CD4-positive, alpha-beta T cell treated with Interleukin-21 for 1 hour (primary cell): Measurements from ENCODE around the gene CEP192.
A peak's percentile ranks its signal among the peaks of the same experiment; 100 is the strongest.
"Not testable (repeated sequence)": the region's sequence is repeated elsewhere in the genome, so short reads cannot be mapped to it uniquely, and the experiment has no call there.

Experiments used
- DNase-seq: peaks from one replicate; pipeline ENCODE4 v3.0.0-alpha.2; 2020

Gene CEP192

DNA sequence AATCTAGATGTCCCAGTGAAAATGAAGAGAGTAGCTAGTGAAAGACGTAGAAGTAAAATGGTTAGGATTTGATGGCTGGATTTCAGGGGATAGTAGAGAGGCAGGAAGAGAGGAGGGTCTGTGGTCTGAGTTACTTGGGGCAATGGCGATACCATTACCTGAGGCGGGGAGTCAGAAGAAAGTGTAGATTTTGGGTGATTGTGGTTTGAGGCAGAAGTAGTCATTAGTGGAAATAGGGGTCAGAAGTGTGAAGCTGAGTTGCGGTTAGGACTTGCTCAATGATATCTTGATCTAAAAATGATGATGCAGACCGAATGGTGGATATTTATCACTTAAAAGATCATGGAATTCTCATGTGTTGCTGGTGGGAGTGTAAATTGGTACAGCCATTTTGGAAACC is 41.0 kb downstream of the CEP192 start:
- DNase-seq, result peak; percentile 1

GRCh38 chr18:13035249-13035914 is 44.2 kb downstream of the CEP192 start:
- DNase-seq, result no peak

- DNase-seq, result no peak
Measured at GRCh38 chr18:13036622-13037320, 45.6 kb downstream of the CEP192 start.

- DNase-seq, result no peak
Measured at GRCh38 chr18:13039806-13040205, 48.6 kb downstream of the CEP192 start.

DNA sequence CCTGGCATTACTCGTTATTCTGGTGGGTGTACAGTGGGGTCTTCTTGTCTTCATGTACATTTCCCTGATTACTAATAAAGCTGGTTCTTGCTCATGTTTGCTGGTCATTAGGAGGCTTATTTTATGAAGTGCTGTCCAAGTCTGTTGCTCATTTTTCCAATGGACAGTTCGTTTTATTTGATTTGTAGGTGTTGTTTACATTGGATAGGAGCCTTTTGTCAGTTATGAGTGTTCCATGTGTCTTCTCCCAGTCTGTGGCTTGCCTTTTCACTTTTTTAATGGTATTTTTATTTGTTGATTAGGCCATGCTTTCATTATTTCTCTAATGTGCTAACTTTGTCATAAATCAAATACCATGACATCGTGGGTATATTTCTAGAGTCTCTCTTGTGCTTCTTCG is 51.9 kb downstream of the CEP192 start:
- DNase-seq, result no peak

DNA sequence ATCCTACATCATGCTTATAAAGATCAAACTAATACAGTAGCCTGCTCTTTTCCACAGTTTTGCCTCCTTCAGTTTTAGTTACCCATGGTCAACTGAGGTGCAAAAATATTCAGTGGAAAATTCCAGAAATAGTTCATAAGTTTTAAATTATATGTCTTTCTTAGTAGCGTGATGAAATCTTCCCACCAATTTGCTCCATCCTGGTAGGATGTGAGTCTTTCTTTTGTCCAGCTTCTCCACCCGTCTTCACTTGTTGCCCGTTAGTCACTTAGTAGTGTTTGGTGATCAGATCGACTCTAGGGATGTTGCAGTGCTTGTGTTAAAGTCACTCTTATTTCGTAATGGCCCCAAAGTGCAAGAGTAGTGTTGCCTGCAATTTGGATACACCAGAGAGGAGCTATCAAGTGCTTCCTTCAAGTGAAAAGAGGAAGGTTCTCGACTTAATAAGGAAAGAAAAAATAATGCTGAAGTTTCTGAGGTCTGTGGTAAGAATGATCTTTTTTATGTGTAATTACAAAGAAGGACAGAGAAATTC is 57.0 kb downstream of the CEP192 start:
- DNase-seq, result no peak

GRCh38 chr18:13051159-13051558 is 60.0 kb downstream of the CEP192 start:
- DNase-seq, result no peak

- DNase-seq, result no peak
Measured at GRCh38 chr18:13051950-13052349, 60.8 kb downstream of the CEP192 start.

DNA sequence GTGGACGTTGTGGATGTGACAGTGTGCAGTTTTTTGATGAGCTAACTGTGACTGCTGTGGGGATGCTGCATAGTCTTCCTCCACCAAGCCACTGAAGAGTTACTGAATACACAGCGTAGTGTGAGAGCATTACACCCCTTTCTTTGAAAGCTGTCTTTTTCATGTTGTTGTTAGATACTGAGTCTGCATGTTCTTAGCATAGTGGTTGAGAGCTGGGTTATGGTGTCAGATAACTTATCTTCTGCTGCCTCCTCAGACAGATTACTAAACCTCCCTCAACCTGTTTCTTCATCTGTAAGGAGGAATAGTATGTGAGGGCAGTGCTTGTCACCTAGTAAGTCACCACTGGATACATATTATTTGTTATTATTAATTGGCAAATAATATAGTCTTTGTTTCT is 63.2 kb downstream of the CEP192 start:
- no peak for DNase-seq

DNA sequence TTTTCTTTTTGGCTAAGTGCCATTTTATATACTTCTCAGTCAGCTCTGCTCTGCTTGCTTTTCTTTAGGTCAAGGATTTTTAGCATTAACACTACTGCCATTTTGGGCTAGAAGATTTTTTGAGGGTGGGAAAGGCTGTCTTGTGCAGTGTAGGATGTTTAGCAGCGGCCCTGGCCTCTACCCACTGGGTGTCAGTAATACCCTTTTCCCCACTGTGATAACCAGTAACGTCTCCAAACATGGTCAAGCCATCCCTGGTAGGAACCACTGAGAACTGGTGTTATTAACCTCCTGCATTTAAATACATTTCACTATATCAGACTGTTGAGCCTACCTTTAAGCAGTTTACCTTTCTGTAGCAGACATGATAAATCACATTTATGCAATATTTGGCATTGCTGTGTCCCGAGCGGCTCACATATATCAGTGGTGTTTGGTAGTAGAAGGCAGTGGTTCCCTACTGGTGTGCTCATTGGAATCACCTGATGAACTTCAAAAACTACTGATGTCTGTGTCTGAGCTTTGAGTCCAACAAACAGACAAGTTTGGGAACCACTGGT is 70.5 kb downstream of the CEP192 start:
- no peak for DNase-seq

DNA sequence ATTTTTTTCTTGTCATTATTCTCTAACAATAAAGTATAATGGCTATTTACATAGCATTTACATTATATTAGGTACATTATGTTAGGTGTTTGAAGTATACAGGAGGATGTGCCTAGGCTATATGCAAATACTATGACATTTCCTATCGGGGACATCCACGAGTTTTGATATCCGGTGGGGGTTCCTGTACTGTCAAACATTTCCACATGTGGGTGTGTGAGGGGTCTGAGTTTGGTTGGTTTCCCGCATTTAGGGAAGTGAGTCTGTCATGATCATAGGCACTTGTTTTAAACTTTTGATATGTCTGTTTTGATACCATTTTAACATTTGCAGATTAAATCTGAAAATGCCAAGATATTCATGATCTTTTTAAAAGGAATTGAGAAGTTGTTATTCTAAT is 76.0 kb downstream of the CEP192 start:
- DNase-seq, result no peak

DNA sequence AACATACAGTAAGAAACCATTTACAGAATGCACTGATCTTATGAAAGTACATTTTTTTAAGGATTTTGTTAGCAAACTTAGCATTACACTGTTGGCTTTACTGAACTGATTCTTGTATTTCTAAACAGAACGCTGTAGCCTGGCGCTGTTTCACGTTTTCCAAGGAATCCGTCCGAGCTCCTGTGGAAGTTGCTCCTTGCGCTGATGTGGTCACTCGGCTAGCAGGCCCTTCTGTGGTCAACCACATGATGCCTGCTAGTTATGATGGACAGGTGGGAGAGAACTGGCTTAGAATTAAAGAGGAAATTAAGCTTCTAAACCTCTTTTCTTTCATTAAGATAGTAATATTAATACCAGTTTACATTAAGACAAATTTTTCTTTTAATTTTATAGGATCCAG is 76.8 kb downstream of the CEP192 start:
- DNase-seq, result no peak

- no peak for DNase-seq
Measured at GRCh38 chr18:13070460-13070859, 79.3 kb downstream of the CEP192 start.

DNA sequence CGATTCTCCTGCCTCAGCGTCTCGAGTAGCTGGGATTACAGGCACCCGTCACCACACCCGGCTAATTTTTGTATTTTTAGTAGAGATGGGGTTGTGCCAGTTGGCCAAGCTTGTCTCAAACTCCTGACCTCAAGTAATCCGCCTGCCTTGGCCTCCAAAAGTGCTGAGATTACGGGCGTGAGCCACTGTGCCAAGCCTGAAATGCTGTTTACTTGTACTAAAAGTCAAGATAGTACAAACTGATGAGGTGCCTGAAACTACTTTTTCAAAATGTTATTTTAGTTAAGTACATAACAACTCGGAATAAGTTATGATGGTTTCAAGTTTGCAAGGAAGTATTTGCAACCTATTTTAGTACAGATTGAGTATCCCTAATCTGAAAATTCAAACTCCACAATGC is 85.7 kb downstream of the CEP192 start:
- DNase-seq, result no peak

GRCh38 chr18:13077473-13077872 is 86.3 kb downstream of the CEP192 start:
- no peak for DNase-seq

- DNase-seq, result not testable (repeated sequence)
Measured at GRCh38 chr18:13078065-13078464, 86.9 kb downstream of the CEP192 start.

GRCh38 chr18:13086906-13087305 is 95.7 kb downstream of the CEP192 start:
- DNase-seq, result no peak

DNA sequence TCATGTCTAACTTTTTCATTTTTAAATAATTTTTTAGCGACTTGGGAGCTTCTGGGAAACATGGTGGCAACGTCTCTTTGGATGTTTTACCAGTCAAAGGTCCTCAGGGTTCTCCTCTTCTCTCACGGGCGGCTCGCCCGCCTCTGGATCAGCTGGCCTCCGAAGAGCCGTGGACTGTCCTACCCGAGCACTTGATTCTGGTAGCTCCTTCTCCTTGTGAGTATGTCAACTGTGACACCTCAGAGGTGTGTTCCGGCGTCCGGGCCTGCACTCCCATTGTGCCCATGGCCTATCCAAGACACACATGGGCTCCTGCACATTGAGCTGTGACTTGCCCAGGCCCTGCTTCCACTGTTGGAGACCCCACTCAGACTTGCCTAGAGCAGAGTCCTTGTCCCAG is 104.3 kb downstream of the CEP192 start:
- DNase-seq, result no peak

- no peak for DNase-seq
Measured at GRCh38 chr18:13096232-13096631, 105.1 kb downstream of the CEP192 start.

DNA sequence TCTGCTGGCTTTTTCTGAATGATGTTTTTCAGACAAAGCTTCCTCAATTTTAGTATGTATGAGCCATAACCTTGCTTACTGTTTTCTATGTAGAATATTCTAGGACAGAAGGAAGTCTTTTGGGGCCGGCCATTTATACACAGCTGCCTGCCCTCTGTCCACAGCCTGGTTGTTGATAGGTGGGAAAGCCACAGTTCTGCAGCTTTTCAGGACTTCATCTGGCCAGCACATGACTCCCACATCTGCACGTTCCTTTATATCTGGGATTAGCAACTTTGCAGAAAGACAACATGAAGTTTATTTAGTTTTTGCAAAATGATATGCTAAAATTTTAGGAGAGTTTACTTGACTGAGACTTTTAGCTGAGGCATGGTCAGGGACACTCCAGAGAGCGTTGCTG is 105.6 kb downstream of the CEP192 start:
- DNase-seq, result no peak

GRCh38 chr18:13098104-13098503 is 106.9 kb downstream of the CEP192 start:
- not testable (repeated sequence) for DNase-seq

GRCh38 chr18:13099113-13099512 is 108.0 kb downstream of the CEP192 start:
- no peak for DNase-seq

DNA sequence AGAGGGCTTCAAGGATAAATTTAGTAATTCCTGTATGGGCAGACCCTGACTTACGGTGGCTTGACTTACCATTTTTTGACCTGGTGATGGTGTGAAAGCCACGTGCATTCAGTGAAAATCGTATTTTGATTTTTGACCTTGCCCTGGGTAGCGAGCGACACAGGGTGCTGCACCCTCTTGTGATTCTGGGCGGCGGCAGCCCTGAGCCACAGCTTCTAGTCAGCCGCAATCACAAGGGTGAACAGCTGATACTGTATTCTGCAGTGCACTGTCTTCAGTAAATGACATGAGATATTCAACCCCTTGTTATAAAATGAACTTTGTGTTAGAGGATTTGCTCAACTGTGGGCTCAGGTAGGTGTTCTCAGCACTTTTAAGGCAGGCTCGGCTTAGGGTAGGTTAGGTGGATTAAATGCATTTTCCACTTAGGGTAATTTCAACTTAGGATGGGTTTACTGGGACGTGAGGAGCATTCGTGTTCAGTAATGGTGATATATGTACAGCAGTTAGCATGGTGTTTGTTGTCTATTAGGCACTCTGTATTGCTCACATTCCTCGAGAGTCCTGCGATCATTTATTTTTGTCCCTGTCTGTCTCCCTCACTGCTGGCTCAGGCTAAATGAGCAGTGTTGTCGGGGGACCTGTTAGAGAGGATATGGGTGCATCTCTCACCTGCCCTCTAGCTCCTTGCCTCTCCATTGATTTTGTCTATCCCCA is 109.9 kb downstream of the CEP192 start:
- no peak for DNase-seq
